Neuron (in vitro differentiated cells): ENCODE data around the gene COMMD7.
A peak's percentile ranks its signal among the peaks of the same experiment; 100 is the strongest.
"Not testable (repeated sequence)": the region's sequence is repeated elsewhere in the genome, so short reads cannot be mapped to it uniquely, and the experiment has no call there.

Experiments
- H2AFZ ChIP-seq: one replicate; pipeline ENCODE4 v1.6.1; 2013; ENCODE audit warnings: low read depth, mild to moderate bottlenecking, inconsistent platforms, low read length, moderate library complexity
- H3K27me3 ChIP-seq: one replicate; pipeline ENCODE4 v1.6.1; 2013; ENCODE audit warnings: low read length; ENCODE audit not compliant: insufficient read depth
- H3K36me3 ChIP-seq: one replicate; pipeline ENCODE4 v1.6.1; 2013; ENCODE audit warnings: low read length; ENCODE audit not compliant: insufficient read depth
- H3K4me1 ChIP-seq: one replicate; pipeline ENCODE4 v1.6.1; 2013; ENCODE audit warnings: low read length; ENCODE audit not compliant: insufficient read depth
- H3K4me3 ChIP-seq: 2 replicates; pipeline ENCODE4 v1.5.1; 2013; ENCODE audit warnings: mild to moderate bottlenecking, low read length, moderate library complexity
- H3K9me3 ChIP-seq: one replicate; pipeline ENCODE4 v1.6.1; 2013; ENCODE audit warnings: low read length

COMMD7 gene

DNA sequence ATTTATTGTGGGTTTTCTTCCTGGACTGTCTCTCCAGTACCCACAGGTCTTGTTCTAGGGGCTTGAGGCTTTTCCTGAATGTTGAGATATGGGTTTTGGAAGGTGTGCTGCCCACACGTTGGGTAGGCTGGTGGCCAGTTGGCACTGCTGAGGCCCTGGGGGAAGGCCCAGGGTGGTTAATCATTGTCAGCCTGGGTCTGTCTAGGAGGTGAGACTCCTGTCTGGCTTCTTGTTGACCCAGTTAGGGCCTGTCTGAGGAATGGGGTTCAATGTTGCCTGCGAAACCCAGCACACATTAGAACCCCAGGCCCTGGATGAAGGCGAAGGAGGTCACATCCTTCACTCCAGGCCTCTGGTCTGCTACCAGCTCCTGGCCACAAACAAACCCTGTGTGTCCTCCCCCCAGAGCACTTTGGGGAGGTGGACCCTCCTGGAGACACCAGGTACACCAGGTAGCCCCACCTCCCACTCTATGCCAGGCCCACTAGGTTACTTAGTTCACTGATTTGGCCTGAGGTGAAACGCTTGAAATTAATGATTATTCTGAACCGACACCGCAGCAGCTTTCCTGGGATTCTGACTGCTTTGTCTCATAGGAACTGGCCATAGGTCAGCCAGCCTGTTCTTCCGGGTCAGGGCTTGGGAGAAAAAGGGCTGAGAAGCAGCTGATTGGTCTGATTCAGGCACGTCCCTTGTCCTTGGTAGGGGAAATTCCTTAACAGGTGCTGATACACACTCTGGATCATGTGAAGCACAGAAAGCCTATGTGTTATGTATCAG is 34.1 kb upstream of the COMMD7 start:
- Histone ChIP-seq H3K27me3 (no peaks in the 10 kb centered on the region), H3K36me3 (no peaks in the 10 kb centered on the region), H3K4me3 (no peak overlapping the region), H2AFZ (no peak overlapping the region), H3K9me3 (no peaks in the 10 kb centered on the region), H3K4me1 (peaks cover 37% of the 10 kb centered on the region)

DNA sequence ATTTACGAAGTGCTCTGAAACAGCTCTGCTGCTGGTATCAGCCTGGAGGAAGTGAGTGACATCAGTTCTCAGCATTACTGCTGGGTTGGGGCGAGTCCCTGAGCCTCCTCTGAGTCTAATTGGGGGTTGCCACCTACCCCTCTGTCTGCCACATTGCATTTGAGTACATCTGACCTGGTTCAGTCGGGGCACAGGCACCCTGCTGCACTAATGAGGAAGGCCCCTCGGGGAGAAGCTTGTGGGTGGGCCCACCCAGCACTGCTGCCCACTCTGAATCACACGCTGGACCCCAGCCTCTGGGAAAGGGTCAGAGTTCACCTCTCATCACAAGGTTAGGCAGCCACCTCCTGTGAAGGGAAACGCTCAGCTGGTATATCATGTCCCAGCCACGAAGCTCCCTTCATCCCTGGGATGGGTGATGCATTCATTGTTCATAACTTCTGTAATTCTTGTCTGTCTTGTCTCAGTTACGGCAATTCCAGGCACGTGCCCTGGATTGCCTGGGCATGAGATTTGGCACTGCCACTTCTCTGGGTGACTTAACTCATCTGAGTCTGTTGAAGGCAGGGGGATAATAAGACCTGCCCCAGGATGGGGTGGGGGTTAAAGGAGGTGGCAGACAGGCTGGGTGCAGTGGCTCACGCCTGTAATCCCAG is 32.2 kb upstream of the COMMD7 start:
- no peaks in the 10 kb centered on the region for H3K27me3 ChIP-seq
- H3K9me3 ChIP-seq, result no peaks in the 10 kb centered on the region
- no peak overlapping the region for H2AFZ ChIP-seq
- no peaks in the 10 kb centered on the region for H3K36me3 ChIP-seq
- no peak overlapping the region for H3K4me3 ChIP-seq
- H3K4me1 ChIP-seq, result peaks cover 24% of the 10 kb centered on the region

DNA sequence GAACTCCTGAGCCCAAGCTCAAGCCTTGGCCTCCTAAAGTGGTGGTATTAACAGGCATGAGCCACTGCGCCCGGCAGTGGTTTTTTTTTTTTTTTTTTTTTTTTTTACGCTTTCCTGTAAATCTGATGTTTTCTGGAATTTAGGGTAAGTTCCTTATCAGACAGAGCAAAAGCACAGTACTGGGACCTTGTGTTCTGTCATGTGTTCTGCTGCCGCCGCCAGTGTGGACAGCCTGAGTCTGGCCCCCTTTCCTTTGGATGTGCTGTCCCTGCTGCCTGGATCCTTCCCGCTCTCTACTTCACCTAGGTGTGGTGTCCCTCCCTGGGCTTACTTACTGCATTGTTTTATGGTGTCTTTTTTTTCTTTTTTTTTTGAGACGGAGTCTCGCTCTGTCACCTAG is 30.6 kb upstream of the COMMD7 start:
- H2AFZ ChIP-seq, result no peak overlapping the region
- H3K9me3 ChIP-seq, result no peaks in the 10 kb centered on the region
- peaks cover 9% of the 10 kb centered on the region for H3K4me1 ChIP-seq
- no peaks in the 10 kb centered on the region for H3K27me3 ChIP-seq
- no peaks in the 10 kb centered on the region for H3K36me3 ChIP-seq
- H3K4me3 ChIP-seq, result no peak overlapping the region

DNA sequence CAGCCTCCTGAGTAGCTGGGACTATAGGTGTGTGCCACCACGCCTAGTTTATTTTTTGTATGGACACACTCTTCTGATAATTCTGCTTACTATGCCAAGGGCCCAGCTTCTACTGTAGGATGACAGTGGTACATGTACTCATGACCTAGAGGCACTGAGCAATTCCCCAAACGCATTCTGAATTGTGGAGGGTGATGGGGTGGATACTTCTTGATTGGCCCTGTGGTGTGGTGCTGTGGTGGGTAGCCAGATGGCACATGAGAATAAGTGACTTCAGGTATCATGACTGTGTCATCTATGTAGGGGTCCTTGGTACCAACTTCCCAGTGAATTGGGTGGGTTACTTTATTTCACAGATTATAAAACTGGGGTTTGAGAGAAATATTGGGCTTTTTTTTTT is 30.0 kb upstream of the COMMD7 start:
- H3K27me3 ChIP-seq, result no peaks in the 10 kb centered on the region
- no peak overlapping the region for H3K4me3 ChIP-seq
- no peak overlapping the region for H2AFZ ChIP-seq
- peaks cover 8% of the 10 kb centered on the region for H3K4me1 ChIP-seq
- no peaks in the 10 kb centered on the region for H3K9me3 ChIP-seq
- H3K36me3 ChIP-seq, result no peaks in the 10 kb centered on the region

DNA sequence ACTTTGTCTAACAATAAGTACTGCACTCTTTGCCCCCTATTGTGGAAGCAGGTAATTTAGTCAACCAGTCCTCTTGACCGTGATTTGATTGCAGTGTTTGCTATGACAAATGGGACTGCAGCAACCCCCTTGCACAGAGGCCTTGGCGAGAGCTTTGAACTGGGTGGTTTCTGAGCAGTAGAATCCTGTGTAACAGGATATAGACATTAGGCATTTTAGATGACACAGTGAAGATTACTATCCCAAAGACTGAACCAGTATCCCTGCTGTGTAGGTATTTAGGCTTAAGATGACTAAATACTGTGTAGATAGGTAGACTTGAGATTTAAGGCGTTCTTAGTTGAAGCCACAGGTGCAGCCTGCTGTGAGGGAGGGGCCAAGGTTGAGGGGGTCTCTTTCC is 28.8 kb upstream of the COMMD7 start:
- Histone ChIP-seq H3K27me3 (no peaks in the 10 kb centered on the region), H3K4me1 (no peaks in the 10 kb centered on the region), H3K9me3 (no peaks in the 10 kb centered on the region), H2AFZ (no peak overlapping the region), H3K36me3 (no peaks in the 10 kb centered on the region), H3K4me3 (no peak overlapping the region)

DNA sequence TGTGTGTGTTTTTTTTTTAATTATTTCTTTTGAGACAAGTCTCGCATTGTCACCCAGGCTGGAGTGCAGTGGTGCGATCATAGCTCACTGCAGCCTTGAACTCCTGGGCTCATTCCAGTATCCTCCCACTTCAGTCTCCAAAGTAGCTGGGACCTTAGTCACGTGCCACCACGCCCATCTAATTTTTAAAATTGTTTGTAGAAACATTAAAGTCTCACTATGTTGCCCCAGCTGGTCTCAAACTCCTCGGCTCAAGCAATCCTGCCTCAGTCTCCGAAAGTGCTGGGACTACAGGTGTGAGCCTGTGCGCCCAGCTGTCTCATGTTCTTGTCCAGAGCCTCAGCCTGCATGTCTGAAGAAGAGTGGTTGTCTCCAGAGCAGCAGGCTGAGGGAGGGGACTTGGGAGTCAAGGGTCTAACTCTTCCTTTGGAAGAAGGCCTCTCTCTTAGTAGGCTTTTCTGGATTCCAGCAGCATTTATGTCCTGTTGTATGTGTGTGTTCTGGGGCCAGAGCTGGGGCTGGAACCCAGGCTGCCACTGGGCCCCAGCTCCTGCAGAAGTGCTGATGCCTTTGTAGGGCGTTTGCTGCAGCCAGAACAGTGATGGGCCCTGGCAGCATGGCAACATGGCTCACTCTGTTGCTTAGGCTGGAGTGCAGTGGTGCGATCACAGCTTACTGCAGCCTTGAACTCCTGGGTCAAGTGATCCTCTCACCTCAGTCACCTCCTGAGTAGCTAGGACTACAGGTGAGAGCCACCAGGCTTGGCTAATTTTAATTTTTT is 24.3 kb upstream of the COMMD7 start:
- Histone ChIP-seq H2AFZ (no peak overlapping the region), H3K36me3 (no peaks in the 10 kb centered on the region), H3K4me3 (no peak overlapping the region), H3K27me3 (no peaks in the 10 kb centered on the region), H3K9me3 (no peaks in the 10 kb centered on the region), H3K4me1 (peaks cover 18% of the 10 kb centered on the region)

DNA sequence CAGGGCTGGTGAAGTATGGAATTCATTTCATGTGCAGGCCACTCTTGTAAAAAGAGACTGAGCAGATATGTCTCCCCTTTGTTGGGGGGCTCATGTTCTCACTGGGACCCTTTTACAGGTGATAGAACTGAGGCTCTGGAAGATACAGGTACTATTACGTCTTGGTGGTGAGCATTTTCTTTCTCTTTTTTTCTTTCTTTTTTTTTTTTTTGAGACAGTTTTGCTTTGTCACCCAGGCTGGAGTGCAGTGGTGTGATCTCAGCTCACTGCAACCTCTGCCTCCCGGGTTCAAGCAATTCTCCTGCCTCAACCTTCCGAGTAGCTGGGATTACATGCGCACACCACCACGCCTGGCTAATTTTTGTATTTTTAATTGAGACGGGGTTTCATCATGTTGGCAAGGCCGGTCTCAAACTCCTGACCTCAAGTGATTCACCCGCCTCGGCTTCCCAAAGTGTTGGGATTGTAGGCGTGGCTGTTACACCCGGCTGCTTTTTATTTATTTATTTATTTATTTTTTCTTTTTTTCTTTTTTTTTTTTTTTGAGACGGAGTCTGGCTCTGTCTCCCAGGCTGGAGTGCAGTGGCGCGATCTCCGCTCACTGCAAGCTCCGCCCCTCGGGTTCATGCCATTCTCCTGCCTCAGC is 22.1 kb upstream of the COMMD7 start:
- not testable (repeated sequence) for H3K4me3 ChIP-seq, H2AFZ ChIP-seq, H3K9me3 ChIP-seq, H3K36me3 ChIP-seq, H3K27me3 ChIP-seq
- H3K4me1 ChIP-seq, result peaks cover 18% of the 10 kb centered on the region

DNA sequence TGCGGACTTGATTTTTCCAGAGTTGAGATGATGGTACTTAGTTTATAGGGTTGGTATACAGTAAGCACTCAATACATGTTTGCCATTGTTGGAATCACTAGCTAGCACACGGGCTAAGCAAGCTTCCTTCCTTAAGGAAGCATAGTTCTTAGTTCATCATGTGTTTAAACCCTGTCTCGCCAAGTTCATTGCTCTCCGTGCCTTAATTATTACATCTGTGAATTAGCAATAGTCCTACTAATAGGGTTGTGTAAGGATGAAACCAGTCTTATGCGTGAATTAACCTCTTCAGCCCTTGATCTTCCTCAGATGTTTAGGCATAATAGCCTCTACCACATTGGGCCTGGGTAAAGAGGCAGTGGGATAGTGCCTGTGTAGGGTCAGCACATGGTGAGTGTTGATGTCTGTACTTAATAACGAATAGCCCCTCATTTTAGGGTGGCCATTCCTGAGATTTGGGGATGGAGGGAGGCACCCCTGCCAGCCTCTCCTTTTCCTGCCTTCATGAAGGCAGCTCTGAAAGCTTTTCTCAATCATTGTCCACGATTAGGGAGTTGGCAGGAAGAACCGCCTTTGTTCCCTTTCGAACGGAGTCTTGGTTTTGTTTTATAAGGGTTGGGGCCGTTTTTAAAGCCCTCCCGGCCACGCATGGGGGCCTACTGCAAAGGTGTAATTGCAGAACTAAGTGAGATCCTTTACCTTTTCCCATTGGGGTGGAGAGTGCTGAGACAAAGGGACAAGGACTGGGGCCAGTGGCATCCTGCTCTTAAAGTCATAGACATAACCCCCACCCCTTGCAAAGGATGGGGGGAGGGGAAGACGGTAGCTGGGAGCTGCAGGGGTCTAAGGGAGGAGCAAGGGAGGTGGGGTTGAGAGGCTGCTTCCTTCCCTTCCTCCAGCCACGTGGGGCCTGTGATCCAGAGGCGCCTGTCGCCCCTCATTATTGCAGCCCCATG is 21.0 kb upstream of the COMMD7 start:
- peak overlapping the region; percentile 59 for H3K4me3 ChIP-seq
- H3K36me3 ChIP-seq, result no peaks in the 10 kb centered on the region
- H3K9me3 ChIP-seq, result no peaks in the 10 kb centered on the region
- no peak overlapping the region for H2AFZ ChIP-seq
- H3K4me1 ChIP-seq, result peaks cover 18% of the 10 kb centered on the region
- H3K27me3 ChIP-seq, result no peaks in the 10 kb centered on the region

DNA sequence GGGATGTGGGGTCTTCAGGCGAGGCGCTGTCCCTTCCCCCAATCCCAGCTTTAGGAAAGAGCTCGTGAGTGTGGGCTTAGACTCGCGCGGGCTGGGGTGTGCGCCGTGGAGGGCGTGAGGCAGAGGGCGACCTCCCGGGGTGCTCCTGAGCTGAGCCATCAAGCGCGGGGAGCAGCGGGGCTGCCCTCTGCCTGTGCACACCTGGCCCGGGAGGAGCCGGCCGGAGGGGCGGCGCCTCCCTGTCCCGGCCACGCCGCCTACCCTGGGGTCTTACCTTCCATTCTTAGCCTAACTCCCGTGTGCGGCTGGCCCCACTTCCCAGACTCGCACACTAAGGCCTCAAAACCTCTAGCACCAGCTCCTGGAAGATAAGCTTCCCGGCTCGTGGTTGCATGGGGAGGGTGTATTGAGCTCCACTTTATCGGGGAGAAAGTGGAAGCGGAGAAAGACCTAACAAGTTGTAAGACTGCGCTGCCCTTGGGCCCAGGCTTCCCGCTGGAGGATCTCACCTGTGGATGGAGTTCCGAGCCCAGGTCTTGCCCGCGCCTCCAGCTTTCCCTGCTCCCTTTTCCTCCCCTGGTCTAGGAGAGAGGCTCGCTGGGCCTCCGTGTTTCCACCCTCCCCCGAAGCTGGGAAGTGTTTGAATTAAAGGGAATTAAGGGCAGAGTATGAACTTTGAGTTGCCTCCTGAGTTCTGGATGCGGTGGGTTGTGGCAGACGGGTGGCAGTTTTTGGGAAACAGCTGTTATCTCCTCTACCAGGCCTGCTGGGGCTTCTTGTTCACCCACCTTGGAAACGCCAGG is 20.1 kb upstream of the COMMD7 start:
- H3K27me3 ChIP-seq, result no peaks in the 10 kb centered on the region
- peaks cover 18% of the 10 kb centered on the region for H3K4me1 ChIP-seq
- H3K9me3 ChIP-seq, result no peaks in the 10 kb centered on the region
- H3K36me3 ChIP-seq, result no peaks in the 10 kb centered on the region
- peak overlapping the region; percentile 59 for H3K4me3 ChIP-seq
- H2AFZ ChIP-seq, result peak overlapping the region; percentile 86

DNA sequence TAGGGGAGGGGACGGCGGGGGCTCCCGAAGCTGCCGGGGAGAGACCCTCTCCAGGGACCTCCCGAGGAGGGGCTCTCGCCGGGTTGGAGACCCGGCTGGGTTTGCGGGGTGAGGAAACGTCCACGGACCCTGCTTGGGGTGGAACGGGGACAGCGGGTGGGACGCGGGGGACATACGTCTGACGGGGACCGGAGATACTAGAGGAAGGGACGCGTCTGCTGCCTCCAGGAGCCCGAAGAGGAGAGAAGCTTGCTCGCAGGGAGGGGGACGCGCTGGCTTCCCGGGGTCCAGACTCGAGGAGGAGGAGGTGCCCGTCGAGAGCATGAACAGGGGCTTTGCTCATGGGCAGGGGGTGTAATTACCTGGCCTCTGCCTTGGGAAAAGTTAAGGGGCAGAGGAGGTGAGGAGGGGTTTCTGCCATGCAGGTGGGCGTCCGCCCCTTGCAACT is 19.5 kb upstream of the COMMD7 start:
- Histone ChIP-seq H3K36me3 (no peaks in the 10 kb centered on the region), H3K27me3 (no peaks in the 10 kb centered on the region), H3K4me1 (peaks cover 18% of the 10 kb centered on the region), H3K9me3 (no peaks in the 10 kb centered on the region), H2AFZ (peak overlapping the region; percentile 86), H3K4me3 (peak overlapping the region; percentile 59)

DNA sequence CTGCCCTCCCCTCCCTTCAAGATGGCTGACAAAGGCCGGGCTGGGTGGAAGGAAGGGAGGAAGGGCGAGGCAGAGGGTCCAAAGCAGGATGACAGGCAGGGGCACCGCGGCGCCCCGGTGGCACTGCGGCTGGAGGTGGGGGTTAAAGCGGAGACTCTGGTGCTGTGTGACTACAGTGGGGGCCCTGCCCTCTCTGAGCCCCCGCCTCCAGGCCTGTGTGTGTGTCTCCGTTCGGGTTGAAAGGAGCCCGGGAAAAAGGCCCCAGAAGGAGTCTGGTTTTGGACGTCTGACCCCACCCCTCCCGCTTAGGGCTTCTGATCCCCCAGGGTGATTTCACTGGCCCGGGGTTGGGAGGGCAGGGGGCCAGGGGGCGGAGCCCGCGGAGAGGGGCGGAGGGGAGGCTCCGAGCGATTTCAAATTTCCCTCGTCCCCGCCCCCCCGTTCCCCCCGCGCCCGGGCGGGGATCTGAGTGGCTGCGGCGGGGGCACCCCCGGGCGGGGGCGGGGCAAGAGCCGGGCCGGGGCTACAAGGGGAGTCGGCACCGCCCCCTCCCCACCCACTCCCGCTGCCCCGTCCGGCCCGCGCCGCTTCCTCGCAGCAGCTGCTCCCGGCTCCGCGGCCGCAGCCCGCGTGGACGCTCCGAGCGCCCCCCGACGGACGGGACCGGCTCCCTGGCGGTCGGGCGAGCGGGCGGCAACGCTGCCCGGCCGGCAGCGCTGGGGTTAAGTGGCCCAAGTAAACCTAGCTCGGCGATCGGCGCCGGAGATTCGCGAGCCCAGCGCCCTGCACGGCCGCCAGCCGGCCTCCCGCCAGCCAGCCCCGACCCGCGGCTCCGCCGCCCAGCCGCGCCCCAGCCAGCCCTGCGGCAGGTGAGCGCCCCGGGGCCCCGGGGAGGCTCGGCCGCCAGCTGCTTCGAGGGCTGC is 18.8 kb upstream of the COMMD7 start, which contains the start of gene DNMT3B:
Gene DNMT3B, plus strand, starts transcription at position 555 of the 923 bp plus-strand sequence. CDS start 17,939 bp downstream, outside the sequence.
- H3K9me3 ChIP-seq, result no peaks in the 10 kb centered on the region
- H3K36me3 ChIP-seq, result no peaks in the 10 kb centered on the region
- H3K4me1 ChIP-seq, result peaks cover 18% of the 10 kb centered on the region
- H2AFZ ChIP-seq, result peak within 1 kb of the TSS; percentile 86
- peak within 1 kb of the TSS; percentile 59 for H3K4me3 ChIP-seq
- H3K27me3 ChIP-seq, result no peaks in the 10 kb centered on the region
